Measurements from ENCODE around the gene PPP1R37.

Gene PPP1R37

DNA sequence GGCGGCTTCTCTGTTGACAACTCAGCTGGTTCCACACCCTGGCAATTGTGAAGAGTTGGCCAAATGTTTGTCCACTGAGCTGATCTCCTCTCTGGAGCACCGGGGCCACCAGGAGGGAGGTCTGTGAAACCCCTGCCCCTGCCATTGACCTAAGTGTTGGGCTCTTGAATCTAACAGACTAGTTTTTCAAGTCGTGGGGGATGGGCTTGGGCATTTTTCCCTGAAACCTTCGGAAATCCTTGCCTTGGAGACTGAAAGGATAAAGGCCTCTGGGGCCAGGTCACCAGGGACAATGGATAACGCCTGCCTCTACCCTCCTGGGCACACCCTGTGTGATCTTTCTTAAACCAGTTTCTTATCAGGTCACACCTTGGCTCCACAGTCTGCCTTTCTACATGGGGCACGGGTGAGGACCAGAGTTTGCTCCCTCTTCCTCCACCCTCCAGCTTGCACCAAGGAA lies 13.0 kb upstream of the PPP1R37 start:
- TF ChIP-seq, protein P1, sequence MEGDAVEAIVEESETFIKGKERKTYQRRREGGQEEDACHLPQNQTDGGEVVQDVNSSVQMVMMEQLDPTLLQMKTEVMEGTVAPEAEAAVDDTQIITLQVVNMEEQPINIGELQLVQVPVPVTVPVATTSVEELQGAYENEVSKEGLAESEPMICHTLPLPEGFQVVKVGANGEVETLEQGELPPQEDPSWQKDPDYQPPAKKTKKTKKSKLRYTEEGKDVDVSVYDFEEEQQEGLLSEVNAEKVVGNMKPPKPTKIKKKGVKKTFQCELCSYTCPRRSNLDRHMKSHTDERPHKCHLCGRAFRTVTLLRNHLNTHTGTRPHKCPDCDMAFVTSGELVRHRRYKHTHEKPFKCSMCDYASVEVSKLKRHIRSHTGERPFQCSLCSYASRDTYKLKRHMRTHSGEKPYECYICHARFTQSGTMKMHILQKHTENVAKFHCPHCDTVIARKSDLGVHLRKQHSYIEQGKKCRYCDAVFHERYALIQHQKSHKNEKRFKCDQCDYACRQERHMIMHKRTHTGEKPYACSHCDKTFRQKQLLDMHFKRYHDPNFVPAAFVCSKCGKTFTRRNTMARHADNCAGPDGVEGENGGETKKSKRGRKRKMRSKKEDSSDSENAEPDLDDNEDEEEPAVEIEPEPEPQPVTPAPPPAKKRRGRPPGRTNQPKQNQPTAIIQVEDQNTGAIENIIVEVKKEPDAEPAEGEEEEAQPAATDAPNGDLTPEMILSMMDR (IDR thresholded peaks at IDR 0.05), result no peak

DNA sequence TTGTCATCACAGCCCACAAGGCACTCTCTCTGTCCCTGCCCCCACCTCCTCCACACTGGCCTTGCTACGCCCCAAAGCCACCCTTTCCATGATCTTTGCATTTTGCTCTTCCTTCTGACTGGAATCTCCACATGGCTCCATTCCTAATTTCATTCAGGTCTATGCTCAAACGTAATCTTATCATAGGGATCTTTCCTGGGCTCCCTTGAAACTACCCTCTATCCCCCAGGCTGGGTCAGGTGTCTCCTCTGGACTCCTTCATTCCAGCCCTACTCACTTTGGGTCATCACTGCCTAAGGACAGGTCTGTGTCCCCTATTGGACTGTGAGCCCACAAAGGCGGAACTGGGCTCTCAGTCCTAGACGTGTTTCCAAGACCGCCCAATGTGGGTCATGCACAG lies 10.8 kb upstream of the PPP1R37 start:
- TF ChIP-seq, protein P1 (IDR thresholded peaks at IDR 0.05), result no peak

DNA sequence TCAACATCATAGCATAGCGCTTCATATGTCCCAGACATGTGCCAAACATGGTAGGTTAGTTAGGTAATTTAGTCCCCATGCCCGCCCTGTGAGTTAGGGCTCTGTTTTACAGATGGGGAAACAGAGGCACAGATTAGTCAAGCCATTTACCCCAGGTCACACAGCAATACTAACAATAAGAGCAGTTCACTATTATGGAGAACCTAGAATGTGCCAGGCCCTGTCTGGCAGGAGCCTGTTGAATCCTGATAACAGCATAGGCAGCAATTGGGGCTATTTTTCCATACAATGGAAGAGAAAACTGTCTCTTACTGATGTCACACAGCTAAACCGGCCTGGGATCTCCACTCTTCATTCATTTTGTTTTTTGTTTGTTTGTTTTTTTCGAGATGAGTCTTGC lies 6.5 kb upstream of the PPP1R37 start:
- TF ChIP-seq, protein P1 (IDR thresholded peaks at IDR 0.05), result no peak

DNA sequence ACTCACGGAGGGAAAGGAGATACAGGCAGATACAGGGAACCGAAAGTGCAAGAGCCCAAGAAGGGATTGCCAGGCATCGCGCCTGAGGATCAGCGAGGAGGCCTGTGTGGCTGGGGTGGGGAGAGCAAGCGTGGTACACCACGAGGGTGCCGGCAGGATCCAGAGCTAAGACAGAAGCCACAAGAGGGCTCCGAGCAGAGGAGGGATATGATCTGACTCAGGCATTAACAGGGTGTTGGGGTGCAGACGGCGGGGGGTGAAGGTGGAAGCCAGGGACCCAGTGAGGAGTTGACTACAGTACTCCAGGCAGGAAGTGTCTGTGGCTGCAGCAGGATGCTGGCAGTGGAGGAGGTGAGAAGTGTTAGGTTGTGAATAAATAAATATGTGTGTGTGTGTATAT lies 5.4 kb upstream of the PPP1R37 start:
- TF ChIP-seq, protein P1 (IDR thresholded peaks at IDR 0.05), result no peak

DNA sequence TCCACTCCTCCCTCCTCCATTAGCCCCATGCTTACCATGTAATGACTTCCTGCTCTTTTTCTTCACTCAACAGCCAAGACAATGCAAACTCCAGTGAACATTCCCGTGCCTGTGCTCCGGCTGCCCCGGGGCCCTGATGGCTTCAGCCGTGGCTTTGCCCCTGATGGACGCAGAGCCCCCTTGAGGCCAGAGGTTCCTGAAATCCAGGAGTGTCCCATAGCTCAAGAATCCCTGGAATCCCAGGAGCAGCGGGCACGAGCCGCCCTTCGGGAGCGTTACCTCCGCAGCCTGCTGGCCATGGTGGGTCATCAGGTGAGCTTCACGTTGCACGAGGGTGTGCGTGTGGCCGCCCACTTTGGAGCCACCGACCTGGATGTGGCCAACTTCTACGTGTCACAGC lies 2.9 kb upstream of the PPP1R37 start:
- TF ChIP-seq, protein P1 (IDR thresholded peaks at IDR 0.05), result no peak

DNA sequence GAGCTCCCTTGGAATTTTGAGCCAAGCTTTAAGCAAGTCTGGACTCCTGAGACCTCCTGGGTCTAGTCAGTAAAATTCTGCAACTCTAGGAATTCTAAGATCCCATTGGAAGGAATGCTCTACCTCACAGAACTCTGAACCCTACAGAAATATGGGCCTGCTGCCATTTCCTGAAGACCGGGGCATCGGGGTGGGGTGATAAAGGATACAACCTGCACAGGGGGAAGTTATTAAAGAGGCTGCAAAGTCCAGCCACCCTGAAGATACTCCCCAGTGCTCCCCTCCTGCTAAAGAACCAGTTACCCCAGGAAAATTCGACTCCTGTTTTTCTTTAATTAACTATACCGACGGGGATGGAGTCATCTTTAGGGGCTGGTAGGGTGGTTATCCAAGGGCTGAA lies 2.4 kb upstream of the PPP1R37 start:
- TF ChIP-seq, protein P1 (IDR thresholded peaks at IDR 0.05), result no peak

DNA sequence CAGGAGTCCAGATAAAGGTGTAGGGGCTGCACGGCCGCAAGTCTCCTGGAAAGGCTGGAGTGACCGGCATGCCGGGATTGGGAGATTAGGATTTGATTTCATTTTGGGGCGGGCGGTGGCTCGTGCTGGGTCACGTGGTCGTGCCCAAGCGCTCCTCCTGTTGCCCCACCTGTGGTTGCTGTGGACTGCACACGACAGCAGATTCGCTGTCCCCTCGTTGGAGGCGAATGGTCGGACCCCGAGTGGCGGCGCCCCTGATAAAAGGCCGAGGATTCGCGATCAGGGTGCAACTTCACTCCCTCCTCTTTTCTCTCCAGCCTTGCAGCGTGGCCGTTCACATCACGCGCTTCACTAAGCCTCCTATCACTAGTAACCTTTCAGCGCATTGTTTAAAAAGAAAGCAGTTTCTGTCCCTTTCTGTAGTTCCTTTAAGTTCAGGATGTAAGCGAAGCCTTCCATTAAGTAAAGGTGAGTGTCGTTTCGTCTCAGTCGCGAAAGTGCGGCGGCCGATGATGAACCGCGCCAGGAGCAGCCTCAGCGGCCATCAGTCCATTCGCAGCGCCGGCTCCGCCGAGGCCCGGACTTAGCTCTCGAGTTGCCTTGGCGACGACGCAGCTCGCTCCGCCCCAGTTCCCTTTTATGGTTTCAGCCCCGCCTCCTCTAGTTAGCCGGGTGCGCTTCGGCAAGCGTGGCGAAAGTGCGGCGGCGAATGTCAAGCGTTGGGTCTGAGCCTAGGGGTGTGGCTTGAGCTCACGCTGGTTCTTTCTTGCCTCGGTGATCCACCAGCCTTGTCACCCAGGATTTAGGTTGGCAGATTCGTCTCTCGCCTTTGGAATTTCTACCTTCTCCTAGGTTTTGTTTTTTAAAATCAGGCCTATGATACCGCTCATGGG lies 1.7 kb upstream of the PPP1R37 start:
- TF ChIP-seq, protein P1 (IDR thresholded peaks at IDR 0.05), result no peak
